AG10803 (cell line): ENCODE results near the gene PTTG1.
A peak's percentile ranks its signal among the peaks of the same experiment; 100 is the strongest.
"Not testable (repeated sequence)": the region's sequence is repeated elsewhere in the genome, so short reads cannot be mapped to it uniquely, and the experiment has no call there.

Experiments used
- DNase-seq: peaks from one replicate; pipeline ENCODE4 v3.0.0; 2010; ENCODE audit warnings: low read depth
- H3K4me3 ChIP-seq: 2 replicates; pipeline ENCODE4 v1.5.1; 2011; ENCODE audit warnings: mild to moderate bottlenecking, low read length, control low read depth
- CTCF ChIP-seq: conservative IDR thresholded peaks from 2 replicates; pipeline ENCODE4 v1.5.1; 2011; ENCODE audit warnings: mild to moderate bottlenecking, low read length, control low read depth, inconsistent platforms

The PTTG1 gene

GRCh38 chr5:160423099-160423498 is 1.4 kb downstream of the PTTG1 start:
- DNase-seq: no peak
- TF ChIP-seq CTCF: no peak

GRCh38 chr5:160427607-160428006 is 6.0 kb downstream of the PTTG1 start:
- TF ChIP-seq CTCF: no peak
- no peak for DNase-seq

More at GRCh38 chr5:160423099-160423498, 1.4 kb downstream of the PTTG1 start:
- peak overlapping the region; percentile 10 for H3K4me3 ChIP-seq

GRCh38 chr5:160432196-160432595 is 10.5 kb downstream of the PTTG1 start:
- H3K4me3 ChIP-seq: no peak overlapping the region
- no peak for TF ChIP-seq CTCF
- no peak for DNase-seq

More at GRCh38 chr5:160427607-160428006, 6.0 kb downstream of the PTTG1 start:
- H3K4me3 ChIP-seq: no peak overlapping the region

GRCh38 chr5:160432787-160433186 is 11.1 kb downstream of the PTTG1 start:
- no peak for DNase-seq
- no peak for TF ChIP-seq CTCF
- no peak overlapping the region for H3K4me3 ChIP-seq

GRCh38 chr5:160434022-160434531 is 12.4 kb downstream of the PTTG1 start:
- no peak for DNase-seq
- no peak for TF ChIP-seq CTCF
- H3K4me3 ChIP-seq: no peak overlapping the region

GRCh38 chr5:160435532-160435931 is 13.9 kb downstream of the PTTG1 start:
- no peak for TF ChIP-seq CTCF

GRCh38 chr5:160436017-160436416 is 14.4 kb downstream of the PTTG1 start:
- no peak for TF ChIP-seq CTCF
- H3K4me3 ChIP-seq: no peak overlapping the region

More at GRCh38 chr5:160435532-160435931, 13.9 kb downstream of the PTTG1 start:
- no peak overlapping the region for H3K4me3 ChIP-seq
- no peak for DNase-seq

GRCh38 chr5:160436661-160437060 is 15.0 kb downstream of the PTTG1 start:
- not testable (repeated sequence) for H3K4me3 ChIP-seq, DNase-seq

More at GRCh38 chr5:160436017-160436416, 14.4 kb downstream of the PTTG1 start:
- DNase-seq: no peak
